SK-N-SH treated with all-trans-retinoic acid at 6 μM for 48 hours (cell line): ENCODE measurements around the gene RFLNA.

ENCODE experiments used
- ATAC-seq: fragments of 200-7000 bp; cut with Tn5 transposase; 3 replicates; pipeline ENCODE4 v1.9.1; 2020; ENCODE audit warnings: mild to moderate bottlenecking, moderate library complexity
- ARNTL ChIP-seq: fragments of 450-650 bp; formaldehyde crosslinking; IDR thresholded peaks from 2 replicates; pipeline ENCODE4 v1.5.0; 2020; ENCODE audit warnings: low read depth, mild to moderate bottlenecking, moderate library complexity, borderline replicate concordance
- BACH2 ChIP-seq: fragments of 250-450 bp; sonication (Bioruptor Pico); IDR thresholded peaks from 2 replicates; pipeline ENCODE4 v1.9.0; 2021; ENCODE audit warnings: mild to moderate bottlenecking, borderline replicate concordance
- CSDC2 ChIP-seq: fragments of 250-450 bp; sonication (Bioruptor Pico); IDR thresholded peaks from 2 replicates; pipeline ENCODE4 v1.5.0; 2020; ENCODE audit warnings: mild to moderate bottlenecking, moderate library complexity
- CSRNP3 ChIP-seq: fragments of 250-450 bp; sonication (Bioruptor Pico); IDR thresholded peaks from 2 replicates; pipeline ENCODE4 v1.5.1; 2021; ENCODE audit warnings: mild to moderate bottlenecking, moderate library complexity
- ESRRG ChIP-seq: fragments of 250-450 bp; sonication (Bioruptor Pico); IDR thresholded peaks from 2 replicates; pipeline ENCODE4 v1.6.1; 2021; ENCODE audit warnings: mild to moderate bottlenecking
- GLIS3 ChIP-seq: fragments of 250-450 bp; sonication (Bioruptor Pico); IDR thresholded peaks from 2 replicates; pipeline ENCODE4 v1.5.0; 2020; ENCODE audit warnings: mild to moderate bottlenecking, moderate library complexity
- ISL1 ChIP-seq: fragments of 250-450 bp; sonication (Bioruptor Pico); IDR thresholded peaks from 2 replicates; pipeline ENCODE4 v2.1.2; 2022; ENCODE audit warnings: mild to moderate bottlenecking, moderate library complexity
- PPARA ChIP-seq: fragments of 250-450 bp; sonication (Bioruptor Pico); IDR thresholded peaks from 2 replicates; pipeline ENCODE4 v1.5.0; 2020; ENCODE audit warnings: mild to moderate bottlenecking, borderline replicate concordance
- RARB ChIP-seq: fragments of 250-450 bp; sonication (Bioruptor Pico); IDR thresholded peaks from 2 replicates; pipeline ENCODE4 v1.8.0; 2021; ENCODE audit warnings: mild to moderate bottlenecking, moderate library complexity
- SNAI2 ChIP-seq: fragments of 250-450 bp; sonication (Bioruptor Pico); IDR thresholded peaks from 2 replicates; pipeline ENCODE4 v1.5.0; 2020; ENCODE audit warnings: mild to moderate bottlenecking, moderate library complexity
- TCF4 ChIP-seq: fragments of 250-450 bp; sonication (Bioruptor Pico); IDR thresholded peaks from 2 replicates; pipeline ENCODE4 v1.8.0; 2021; ENCODE audit warnings: mild to moderate bottlenecking, moderate library complexity, borderline replicate concordance
- TOX ChIP-seq: fragments of 250-450 bp; sonication (Bioruptor Pico); IDR thresholded peaks from 2 replicates; pipeline ENCODE4 v1.8.0; 2021; ENCODE audit warnings: mild to moderate bottlenecking, moderate library complexity, borderline replicate concordance
- TSHZ2 ChIP-seq: fragments of 250-450 bp; sonication (Bioruptor Pico); IDR thresholded peaks from 2 replicates; pipeline ENCODE4 v1.5.0; 2020; ENCODE audit warnings: mild to moderate bottlenecking, moderate library complexity
- ZC3H10 ChIP-seq: fragments of 250-450 bp; sonication (Bioruptor Pico); IDR thresholded peaks from 2 replicates; pipeline ENCODE4 v1.5.1; 2021; ENCODE audit warnings: mild to moderate bottlenecking, moderate library complexity
- ZFP3 ChIP-seq: fragments of 250-450 bp; sonication (Bioruptor Pico); IDR thresholded peaks from 2 replicates; pipeline ENCODE4 v1.5.0; 2020; ENCODE audit warnings: mild to moderate bottlenecking, moderate library complexity
- ZFP30 ChIP-seq: fragments of 450-650 bp; formaldehyde crosslinking; IDR thresholded peaks from 2 replicates; pipeline ENCODE4 v1.5.0; 2022; ENCODE audit warnings: mild to moderate bottlenecking, moderate library complexity
- ZNF565 ChIP-seq: fragments of 450-650 bp; formaldehyde crosslinking; conservative IDR thresholded peaks from 2 replicates; pipeline ENCODE4 v1.5.0; 2020; ENCODE audit warnings: low read depth, mild to moderate bottlenecking, moderate library complexity
- ZNF8 ChIP-seq: fragments of 450-650 bp; formaldehyde crosslinking; IDR thresholded peaks from 2 replicates; pipeline ENCODE4 v1.5.0; 2020; ENCODE audit warnings: mild to moderate bottlenecking, moderate library complexity
- TF ChIP-seq, protein P1 (sequence below): fragments of 250-450 bp; sonication (Bioruptor Pico); IDR thresholded peaks from 2 replicates; pipeline ENCODE4 v1.8.0; 2020; ENCODE audit warnings: mild to moderate bottlenecking, moderate library complexity, borderline replicate concordance
- TF ChIP-seq, protein P2 (sequence below): fragments of 250-450 bp; sonication (Bioruptor Pico); IDR thresholded peaks from 2 replicates; pipeline ENCODE4 v1.5.1; 2020; ENCODE audit warnings: low read depth, mild to moderate bottlenecking, moderate library complexity

RFLNA gene

GRCh38 chr12:124309744-124310143 lies 14.9 kb downstream of the RFLNA start:
- ATAC-seq: no peak
- TF ChIP-seq CSRNP3 (no peak), TOX (CRISPR knock-in tag) (no peak), ZC3H10 (CRISPR knock-in tag) (no peak), ZNF565 (no peak), ISL1 (CRISPR knock-in tag) (no peak), ZFP3 (no peak), RARB (CRISPR knock-in tag) (no peak), TCF4 (CRISPR knock-in tag) (no peak)
- TF ChIP-seq, protein P1, sequence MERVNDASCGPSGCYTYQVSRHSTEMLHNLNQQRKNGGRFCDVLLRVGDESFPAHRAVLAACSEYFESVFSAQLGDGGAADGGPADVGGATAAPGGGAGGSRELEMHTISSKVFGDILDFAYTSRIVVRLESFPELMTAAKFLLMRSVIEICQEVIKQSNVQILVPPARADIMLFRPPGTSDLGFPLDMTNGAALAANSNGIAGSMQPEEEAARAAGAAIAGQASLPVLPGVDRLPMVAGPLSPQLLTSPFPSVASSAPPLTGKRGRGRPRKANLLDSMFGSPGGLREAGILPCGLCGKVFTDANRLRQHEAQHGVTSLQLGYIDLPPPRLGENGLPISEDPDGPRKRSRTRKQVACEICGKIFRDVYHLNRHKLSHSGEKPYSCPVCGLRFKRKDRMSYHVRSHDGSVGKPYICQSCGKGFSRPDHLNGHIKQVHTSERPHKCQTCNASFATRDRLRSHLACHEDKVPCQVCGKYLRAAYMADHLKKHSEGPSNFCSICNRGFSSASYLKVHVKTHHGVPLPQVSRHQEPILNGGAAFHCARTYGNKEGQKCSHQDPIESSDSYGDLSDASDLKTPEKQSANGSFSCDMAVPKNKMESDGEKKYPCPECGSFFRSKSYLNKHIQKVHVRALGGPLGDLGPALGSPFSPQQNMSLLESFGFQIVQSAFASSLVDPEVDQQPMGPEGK (CRISPR knock-in tag): no peak

DNA sequence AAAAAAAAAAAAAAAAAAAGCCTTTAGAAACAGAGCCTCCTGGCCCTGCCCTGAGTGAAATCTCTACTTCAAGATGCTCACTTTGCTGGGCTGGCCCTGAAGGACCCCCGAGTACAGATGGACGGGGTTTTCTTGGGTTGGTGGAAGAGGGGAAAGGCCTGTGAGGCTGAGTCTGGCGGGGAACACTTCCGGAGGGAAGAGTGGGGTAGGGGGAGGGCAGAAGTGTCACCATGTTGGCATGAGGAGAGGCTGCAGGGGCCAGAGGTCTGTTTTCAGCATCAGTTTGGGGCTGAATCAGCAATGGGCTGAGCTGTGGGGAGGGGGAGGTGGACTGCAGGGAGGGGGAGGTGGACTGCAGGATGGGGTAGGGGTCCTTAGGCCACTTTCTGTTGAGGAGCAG lies 15.3 kb downstream of the RFLNA start:
- TF ChIP-seq TSHZ2 (CRISPR knock-in tag) (no peak), ZFP3 (no peak), ZNF8 (CRISPR knock-in tag) (no peak), CSRNP3 (no peak), PPARA (no peak), CSDC2 (no peak), ARNTL (CRISPR knock-in tag) (no peak), ESRRG (CRISPR knock-in tag) (no peak), SNAI2 (CRISPR knock-in tag) (no peak)
- TF ChIP-seq, protein P2, sequence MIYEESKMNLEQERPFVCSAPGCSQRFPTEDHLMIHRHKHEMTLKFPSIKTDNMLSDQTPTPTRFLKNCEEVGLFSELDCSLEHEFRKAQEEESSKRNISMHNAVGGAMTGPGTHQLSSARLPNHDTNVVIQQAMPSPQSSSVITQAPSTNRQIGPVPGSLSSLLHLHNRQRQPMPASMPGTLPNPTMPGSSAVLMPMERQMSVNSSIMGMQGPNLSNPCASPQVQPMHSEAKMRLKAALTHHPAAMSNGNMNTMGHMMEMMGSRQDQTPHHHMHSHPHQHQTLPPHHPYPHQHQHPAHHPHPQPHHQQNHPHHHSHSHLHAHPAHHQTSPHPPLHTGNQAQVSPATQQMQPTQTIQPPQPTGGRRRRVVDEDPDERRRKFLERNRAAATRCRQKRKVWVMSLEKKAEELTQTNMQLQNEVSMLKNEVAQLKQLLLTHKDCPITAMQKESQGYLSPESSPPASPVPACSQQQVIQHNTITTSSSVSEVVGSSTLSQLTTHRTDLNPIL: no peak
- no peak for ATAC-seq

DNA sequence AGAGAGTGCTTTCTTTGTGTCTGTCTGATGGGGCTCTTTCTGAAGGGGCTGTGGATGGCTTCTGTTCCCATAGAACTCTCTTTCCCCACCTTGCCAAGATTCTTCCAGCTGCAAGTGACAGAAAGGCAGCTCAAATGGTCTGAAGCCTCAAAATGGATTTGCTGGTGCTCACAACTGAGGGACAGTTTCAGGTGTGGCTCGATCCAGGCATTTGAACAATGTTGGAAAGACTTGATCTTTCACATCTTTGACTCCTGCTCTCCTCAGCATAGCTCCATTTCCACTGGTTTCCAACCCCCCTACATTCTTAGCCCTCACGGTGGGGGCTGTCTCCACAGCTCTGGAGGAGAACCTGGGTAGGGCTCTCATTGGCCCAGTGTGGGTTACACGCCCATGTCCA lies 15.9 kb downstream of the RFLNA start:
- ATAC-seq: no peak

GRCh38 chr12:124311292-124312109 lies 16.6 kb downstream of the RFLNA start:
- TF ChIP-seq GLIS3 (CRISPR knock-in tag) (no peak), ZC3H10 (CRISPR knock-in tag) (no peak), TCF4 (CRISPR knock-in tag) (no peak), ISL1 (CRISPR knock-in tag) (no peak)

More for the DNA sequence above, 15.9 kb downstream of the RFLNA start:
- no peak for TF ChIP-seq ZNF8 (CRISPR knock-in tag)
- TF ChIP-seq ARNTL (CRISPR knock-in tag): no peak
- TF ChIP-seq PPARA: no peak
- no peak for TF ChIP-seq ZFP30 (CRISPR knock-in tag)
- no peak for TF ChIP-seq RARB (CRISPR knock-in tag)
- TF ChIP-seq ZC3H10 (CRISPR knock-in tag): no peak
- TF ChIP-seq BACH2: no peak
- TF ChIP-seq TCF4 (CRISPR knock-in tag): no peak

More at GRCh38 chr12:124311292-124312109, 16.6 kb downstream of the RFLNA start:
- ATAC-seq: no peak
